ENCODE results near the gene SLC1A6. TPM values are rescaled to one million over a fixed set of nuclear protein-coding genes. Genes with fewer than 3 reads are reported as not detected.

Gene SLC1A6
- total and polyA plus RNA-seq, 12 donors = not detected

DNA sequence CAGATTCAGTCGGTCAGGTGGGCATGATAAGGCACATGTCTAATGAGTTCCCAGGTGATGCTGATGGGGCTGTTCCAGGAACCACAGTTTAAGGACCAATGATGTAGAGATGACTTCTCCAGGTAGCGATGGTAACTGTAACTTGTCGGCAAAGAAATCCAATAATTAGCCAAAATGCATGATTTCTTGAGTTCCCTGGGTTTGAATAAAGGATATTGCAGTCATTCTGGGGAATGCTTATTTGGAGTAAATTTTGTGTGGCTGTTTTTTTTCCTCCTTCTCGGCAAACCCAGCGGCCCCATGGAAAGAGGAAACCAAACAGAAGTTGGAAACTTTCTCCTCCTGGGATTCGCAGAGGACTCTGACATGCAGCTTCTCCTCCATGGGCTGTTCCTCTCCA is 38.5 kb downstream of the SLC1A6 start, which contains the start of gene OR7C2:
TSS of gene OR7C2 (plus strand) at position 301 of the 400 bp plus-strand sequence. CDS start at position 301, 0 bp downstream.
- peaks cover 0 to 7% (median 0%) of the 10 kb centered on the region in 7 donors for H3K27me3 ChIP-seq
- WGBS, 2 donors = 84% methylated on average over 6 of the region's 6 CpGs
- H3K9me3 ChIP-seq = no peaks in the 10 kb centered on the region
- no peaks in the 10 kb centered on the region for H3K4me1 ChIP-seq
- H3K36me3 ChIP-seq = no peaks in the 10 kb centered on the region
- intact Hi-C loops (cut with DNase I) = no loop called here
- H3K4me3 ChIP-seq = no peak within 1 kb of the TSS
- H3K27ac ChIP-seq = no peak within 1 kb of the TSS
- TF ChIP-seq, protein P1, sequence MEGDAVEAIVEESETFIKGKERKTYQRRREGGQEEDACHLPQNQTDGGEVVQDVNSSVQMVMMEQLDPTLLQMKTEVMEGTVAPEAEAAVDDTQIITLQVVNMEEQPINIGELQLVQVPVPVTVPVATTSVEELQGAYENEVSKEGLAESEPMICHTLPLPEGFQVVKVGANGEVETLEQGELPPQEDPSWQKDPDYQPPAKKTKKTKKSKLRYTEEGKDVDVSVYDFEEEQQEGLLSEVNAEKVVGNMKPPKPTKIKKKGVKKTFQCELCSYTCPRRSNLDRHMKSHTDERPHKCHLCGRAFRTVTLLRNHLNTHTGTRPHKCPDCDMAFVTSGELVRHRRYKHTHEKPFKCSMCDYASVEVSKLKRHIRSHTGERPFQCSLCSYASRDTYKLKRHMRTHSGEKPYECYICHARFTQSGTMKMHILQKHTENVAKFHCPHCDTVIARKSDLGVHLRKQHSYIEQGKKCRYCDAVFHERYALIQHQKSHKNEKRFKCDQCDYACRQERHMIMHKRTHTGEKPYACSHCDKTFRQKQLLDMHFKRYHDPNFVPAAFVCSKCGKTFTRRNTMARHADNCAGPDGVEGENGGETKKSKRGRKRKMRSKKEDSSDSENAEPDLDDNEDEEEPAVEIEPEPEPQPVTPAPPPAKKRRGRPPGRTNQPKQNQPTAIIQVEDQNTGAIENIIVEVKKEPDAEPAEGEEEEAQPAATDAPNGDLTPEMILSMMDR (IDR thresholded peaks at IDR 0.05) = no peak
- no peak for DNase-seq
- ATAC-seq = no peak

DNA sequence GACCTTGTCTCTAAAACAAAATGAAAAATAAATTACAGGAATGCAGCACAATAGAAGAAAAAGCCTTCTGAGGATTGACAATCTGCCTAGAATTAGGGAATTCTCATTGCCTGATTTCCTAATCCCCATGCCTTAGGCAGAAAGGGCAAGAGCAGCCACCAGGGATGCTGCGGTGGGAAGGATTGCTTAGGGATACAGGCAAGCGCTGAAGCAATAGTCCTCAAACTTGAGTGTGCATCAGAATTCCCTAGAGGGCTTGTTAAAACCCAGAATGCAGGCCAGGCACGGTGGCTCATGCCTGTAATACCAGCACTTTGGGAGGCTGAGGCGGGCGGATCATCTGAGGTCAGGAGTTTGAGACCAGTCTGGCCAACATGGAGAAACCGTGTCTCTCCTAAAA is 39.4 kb downstream of the SLC1A6 start:
- Histone ChIP-seq H3K4me3 (no peak overlapping the region), H3K9me3 (no peaks in the 10 kb centered on the region), H3K27me3 (peaks cover 0 to 7% (median 0%) of the 10 kb centered on the region in 7 donors), H3K27ac (no peak overlapping the region), H3K36me3 (no peaks in the 10 kb centered on the region), H3K4me1 (no peaks in the 10 kb centered on the region)
- intact Hi-C loops (cut with DNase I) = no loop called here
- ATAC-seq = no peak
- 79 to 82% methylated on average over 6 of the region's 6 CpGs for WGBS, 2 donors
- DNase-seq = no peak
- TF ChIP-seq, protein P1 (IDR thresholded peaks at IDR 0.05) = no peak

DNA sequence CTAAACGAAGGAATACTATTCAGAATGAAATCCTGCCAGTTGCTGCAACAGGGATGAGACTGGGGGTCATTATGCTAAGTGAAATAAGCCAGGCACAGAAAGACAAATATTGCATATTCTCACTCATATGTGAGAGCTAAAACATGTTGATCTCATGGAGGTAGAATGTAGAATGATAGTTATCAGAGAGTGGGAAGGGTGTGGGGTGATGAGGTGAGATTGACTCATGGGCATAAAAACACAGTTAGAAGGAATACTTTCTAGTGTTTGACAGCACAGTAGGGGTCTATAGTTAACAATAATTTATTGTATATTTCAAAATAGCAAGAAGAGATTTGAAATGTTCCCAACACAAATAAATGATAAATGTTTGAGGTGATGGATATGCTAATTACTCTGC is 46.2 kb downstream of the SLC1A6 start:
- H3K27me3 ChIP-seq = peaks cover 0 to 10% (median 2%) of the 10 kb centered on the region in 7 donors
- no peak overlapping the region for H3K4me3 ChIP-seq
- no peaks in the 10 kb centered on the region for H3K4me1 ChIP-seq
- DNase-seq (no peak), ATAC-seq (no peak)
- TF ChIP-seq, protein P1 (IDR thresholded peaks at IDR 0.05) = no peak
- H3K9me3 ChIP-seq = peaks cover 0 to 20% (median 0%) of the 10 kb centered on the region in 11 donors
- 42 to 63% methylated on average over 1 of the region's 1 CpG for WGBS, 2 donors
- intact Hi-C loops (cut with DNase I) = no loop called here
- no peak overlapping the region for H3K27ac ChIP-seq
- no peaks in the 10 kb centered on the region for H3K36me3 ChIP-seq

DNA sequence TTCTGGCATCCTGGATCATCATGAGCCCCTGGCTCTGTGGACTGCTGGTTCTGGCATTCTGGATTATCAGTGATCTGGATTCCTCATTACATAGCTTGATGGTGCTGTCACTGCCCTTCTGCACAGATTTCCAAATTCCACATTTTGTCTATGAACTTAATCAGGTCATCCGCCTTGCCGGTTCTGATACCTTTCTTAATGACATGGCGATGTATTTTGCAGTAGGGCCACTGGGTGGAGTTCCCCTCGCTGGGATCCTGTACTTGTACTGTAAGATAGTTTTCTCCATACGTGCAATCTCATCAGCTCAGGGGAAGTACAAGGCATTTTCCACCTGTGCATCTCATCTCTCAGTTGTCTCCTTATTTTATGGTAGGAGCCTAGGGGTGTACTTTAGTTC is 62.8 kb downstream of the SLC1A6 start:
- peaks cover 0 to 34% (median 12%) of the 10 kb centered on the region in 7 donors for H3K27me3 ChIP-seq
- 35 to 56% methylated on average over 5 of the region's 5 CpGs for WGBS, 2 donors
- H3K4me3 ChIP-seq = no peak overlapping the region
- H3K36me3 ChIP-seq = no peaks in the 10 kb centered on the region
- no peak for ATAC-seq
- H3K9me3 ChIP-seq = peaks cover 0 to 10% (median 0%) of the 10 kb centered on the region in 11 donors
- DNase-seq = no peak
- TF ChIP-seq, protein P1 (IDR thresholded peaks at IDR 0.05) = no peak
- H3K4me1 ChIP-seq = no peaks in the 10 kb centered on the region
- no peak overlapping the region for H3K27ac ChIP-seq
- intact Hi-C loops (cut with DNase I) = no loop called here

All from heart right ventricle (tissue), 16 donors.